Uterus (tissue), 2 donors: Measurements from ENCODE around the gene MLIP.

Experiments used
- CTCF ChIP-seq, 4 experiments: fragments of 200-600 bp in 2 of 4; fragments of 450-650 bp in 2 of 4; sonication (generic) in 2 of 4; IDR thresholded peaks; one replicate each; pipeline ENCODE4 v1.5.1; 2016 to 2019; ENCODE audit warnings: antibody characterized with exemption in 4 of 4, mild to moderate bottlenecking in 2 of 4, moderate library complexity in 1 of 4
- POLR2A ChIP-seq, 2 donors: fragments of 450-650 bp; IDR thresholded peaks; one replicate each; pipeline ENCODE4 v1.6.1; 2016; ENCODE audit warnings: antibody characterized with exemption in 2 of 2, mild to moderate bottlenecking in 1 of 2, moderate library complexity in 1 of 2

- TF ChIP-seq CTCF (IDR thresholded peaks at IDR 0.05) (no peak), POLR2A (IDR thresholded peaks at IDR 0.05) (no peak)
These were observed 105.8 kb downstream of the MLIP start for GRCh38 chr6:54217018-54217417.
